ENCODE results near the gene C13orf42.

DNA sequence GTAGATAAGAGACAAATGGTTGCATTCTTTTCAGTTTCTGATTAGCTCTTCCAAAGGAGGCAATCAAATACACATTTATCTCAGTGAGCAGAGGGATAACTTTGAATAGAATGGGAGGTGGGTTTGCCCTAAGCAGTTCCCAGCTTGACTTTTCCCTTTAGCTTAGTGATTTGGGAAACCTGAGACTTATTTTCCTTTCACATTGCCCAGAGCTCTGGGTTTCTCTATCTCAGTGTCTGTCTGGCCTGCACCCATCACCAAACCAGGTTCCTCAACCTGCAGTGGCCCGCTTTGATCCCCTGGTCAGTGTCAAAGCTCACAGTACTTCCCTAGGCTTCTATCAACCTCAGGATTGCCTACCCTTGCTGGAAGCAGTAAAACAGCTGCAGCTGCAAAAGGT is 35.6 kb upstream of the C13orf42 start:
- TF ChIP-seq, protein P1, sequence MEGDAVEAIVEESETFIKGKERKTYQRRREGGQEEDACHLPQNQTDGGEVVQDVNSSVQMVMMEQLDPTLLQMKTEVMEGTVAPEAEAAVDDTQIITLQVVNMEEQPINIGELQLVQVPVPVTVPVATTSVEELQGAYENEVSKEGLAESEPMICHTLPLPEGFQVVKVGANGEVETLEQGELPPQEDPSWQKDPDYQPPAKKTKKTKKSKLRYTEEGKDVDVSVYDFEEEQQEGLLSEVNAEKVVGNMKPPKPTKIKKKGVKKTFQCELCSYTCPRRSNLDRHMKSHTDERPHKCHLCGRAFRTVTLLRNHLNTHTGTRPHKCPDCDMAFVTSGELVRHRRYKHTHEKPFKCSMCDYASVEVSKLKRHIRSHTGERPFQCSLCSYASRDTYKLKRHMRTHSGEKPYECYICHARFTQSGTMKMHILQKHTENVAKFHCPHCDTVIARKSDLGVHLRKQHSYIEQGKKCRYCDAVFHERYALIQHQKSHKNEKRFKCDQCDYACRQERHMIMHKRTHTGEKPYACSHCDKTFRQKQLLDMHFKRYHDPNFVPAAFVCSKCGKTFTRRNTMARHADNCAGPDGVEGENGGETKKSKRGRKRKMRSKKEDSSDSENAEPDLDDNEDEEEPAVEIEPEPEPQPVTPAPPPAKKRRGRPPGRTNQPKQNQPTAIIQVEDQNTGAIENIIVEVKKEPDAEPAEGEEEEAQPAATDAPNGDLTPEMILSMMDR (conservative IDR thresholded peaks at IDR 0.05; ENCODE audit: low read length) = no peak
- no peak for TF ChIP-seq EZH2phosphoT487 (IDR thresholded peaks at IDR 0.05; ENCODE audit: borderline replicate concordance)
